ENCODE data around the gene ARHGAP23.

The ARHGAP23 gene, protein sequence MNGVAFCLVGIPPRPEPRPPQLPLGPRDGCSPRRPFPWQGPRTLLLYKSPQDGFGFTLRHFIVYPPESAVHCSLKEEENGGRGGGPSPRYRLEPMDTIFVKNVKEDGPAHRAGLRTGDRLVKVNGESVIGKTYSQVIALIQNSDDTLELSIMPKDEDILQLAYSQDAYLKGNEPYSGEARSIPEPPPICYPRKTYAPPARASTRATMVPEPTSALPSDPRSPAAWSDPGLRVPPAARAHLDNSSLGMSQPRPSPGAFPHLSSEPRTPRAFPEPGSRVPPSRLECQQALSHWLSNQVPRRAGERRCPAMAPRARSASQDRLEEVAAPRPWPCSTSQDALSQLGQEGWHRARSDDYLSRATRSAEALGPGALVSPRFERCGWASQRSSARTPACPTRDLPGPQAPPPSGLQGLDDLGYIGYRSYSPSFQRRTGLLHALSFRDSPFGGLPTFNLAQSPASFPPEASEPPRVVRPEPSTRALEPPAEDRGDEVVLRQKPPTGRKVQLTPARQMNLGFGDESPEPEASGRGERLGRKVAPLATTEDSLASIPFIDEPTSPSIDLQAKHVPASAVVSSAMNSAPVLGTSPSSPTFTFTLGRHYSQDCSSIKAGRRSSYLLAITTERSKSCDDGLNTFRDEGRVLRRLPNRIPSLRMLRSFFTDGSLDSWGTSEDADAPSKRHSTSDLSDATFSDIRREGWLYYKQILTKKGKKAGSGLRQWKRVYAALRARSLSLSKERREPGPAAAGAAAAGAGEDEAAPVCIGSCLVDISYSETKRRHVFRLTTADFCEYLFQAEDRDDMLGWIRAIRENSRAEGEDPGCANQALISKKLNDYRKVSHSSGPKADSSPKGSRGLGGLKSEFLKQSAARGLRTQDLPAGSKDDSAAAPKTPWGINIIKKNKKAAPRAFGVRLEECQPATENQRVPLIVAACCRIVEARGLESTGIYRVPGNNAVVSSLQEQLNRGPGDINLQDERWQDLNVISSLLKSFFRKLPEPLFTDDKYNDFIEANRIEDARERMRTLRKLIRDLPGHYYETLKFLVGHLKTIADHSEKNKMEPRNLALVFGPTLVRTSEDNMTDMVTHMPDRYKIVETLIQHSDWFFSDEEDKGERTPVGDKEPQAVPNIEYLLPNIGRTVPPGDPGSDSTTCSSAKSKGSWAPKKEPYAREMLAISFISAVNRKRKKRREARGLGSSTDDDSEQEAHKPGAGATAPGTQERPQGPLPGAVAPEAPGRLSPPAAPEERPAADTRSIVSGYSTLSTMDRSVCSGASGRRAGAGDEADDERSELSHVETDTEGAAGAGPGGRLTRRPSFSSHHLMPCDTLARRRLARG (N-terminal part only)

DNA sequence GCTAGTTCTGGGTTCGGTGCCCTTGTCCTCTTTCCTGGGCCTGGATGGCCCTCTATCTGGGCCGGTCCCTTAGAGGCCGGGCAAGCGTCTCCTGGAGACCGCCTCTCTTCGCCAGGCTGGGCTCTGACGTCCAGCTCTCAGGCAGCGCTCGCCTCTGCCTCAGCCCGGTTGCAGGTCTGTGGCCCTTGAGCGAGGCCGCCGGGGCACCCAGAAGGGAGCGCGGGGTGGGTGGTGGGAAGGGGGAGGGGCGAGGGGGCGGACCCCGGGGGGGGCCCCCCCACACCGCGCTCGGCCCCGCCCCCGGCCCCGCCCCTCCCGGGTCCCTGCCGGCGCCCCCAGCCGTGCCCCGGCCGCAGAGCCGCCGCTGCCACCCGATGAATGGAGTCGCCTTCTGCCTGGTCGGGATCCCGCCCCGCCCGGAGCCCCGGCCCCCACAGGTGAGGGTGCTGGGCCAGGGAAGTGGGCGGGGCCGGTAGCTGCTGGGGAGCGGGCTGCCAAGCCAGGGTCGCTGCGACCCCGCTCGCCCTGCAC, at the start of gene ARHGAP23:
Gene ARHGAP23, plus strand, starts transcription at position 353 of the 531 bp plus-strand sequence. Its CDS starts 22 bp downstream, at position 375.
- DNase-seq (ENCODE audit: low spot score) (peak; percentile 89), FAIRE-seq (no peak)

DNA sequence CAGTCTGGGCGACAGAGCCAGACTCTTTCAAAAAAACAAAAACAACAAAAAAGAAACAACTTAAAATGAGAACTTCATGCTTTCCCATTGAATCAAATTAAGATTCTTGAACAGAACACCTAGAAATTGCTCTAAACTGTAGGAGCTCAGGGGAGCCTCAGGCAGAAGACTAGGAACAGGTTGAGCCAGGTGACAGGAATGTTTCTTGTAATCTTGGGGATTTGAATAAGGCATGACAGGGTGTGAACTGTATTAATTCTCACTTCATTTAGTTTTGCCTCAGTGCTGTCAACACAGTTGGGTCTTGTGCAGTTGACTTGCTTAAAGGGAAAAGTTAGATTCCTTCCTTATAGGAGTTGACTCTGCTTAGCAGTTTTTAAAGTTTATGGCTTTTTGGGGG, 48.8 kb upstream of the ARHGAP23 start:
- no peak for FAIRE-seq

DNA sequence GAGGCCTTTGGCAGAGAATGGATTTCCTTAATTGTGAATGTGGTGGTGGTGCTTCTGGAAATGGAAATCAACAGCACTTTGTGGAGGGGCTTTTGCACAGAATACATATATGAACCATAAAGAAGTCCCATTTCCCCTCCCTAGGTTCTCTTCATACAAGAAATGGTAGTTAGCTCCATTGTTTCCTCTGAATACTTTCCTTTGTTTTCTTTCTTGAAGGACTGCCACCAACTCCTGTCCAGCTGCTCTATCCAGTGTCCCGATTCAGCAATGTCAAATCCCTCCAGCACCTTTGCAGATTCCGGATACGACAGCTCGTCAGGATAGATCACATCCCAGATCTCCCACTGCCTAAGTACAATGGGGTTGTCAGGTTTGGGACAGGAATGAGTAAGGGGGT, 33.2 kb upstream of the ARHGAP23 start:
- no peak for FAIRE-seq
- DNase-seq (ENCODE audit: low spot score): no peak

More for the DNA sequence above, 48.8 kb upstream of the ARHGAP23 start:
- no peak for DNase-seq (ENCODE audit: low spot score)

DNA sequence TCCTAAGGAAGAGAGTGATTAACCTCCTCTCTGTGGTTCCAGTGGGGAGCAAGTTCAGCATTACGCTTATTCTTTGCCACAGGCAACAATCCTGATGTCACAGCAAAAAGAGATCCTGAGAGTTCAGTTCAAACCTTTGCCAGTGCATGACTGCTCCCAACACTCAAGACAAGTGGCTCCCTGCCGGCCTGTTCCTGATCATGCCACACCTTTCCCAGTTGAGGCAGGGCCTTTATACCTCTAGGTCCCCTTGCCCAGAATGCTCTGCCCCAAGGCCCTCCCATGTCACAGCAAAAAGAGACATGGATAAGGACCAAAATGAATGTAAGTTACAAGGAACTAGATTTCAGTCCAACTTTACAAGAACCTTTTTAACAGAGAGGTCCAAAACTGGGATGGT, 31.0 kb upstream of the ARHGAP23 start:
- no peak for FAIRE-seq
- DNase-seq (ENCODE audit: low spot score): no peak

DNA sequence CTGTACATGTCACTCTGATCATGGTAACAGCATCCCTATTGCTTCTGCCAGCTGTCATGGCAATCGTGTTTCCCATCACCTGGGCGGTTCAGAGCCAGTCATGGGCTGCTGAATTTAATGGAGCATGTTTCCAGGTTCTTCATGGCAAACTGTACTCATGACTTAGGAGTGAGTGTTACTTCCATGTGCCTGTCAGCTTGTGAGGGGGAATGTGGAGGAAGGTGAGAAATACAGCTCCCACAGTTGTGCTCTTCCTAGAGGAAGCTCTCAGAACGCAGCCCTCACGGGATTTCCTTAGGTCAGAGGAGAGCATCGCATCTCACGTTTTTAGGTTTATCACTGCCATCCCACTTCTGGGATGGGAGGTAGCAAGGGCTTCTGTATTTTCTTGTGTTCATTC, 28.0 kb upstream of the ARHGAP23 start:
- no peak for FAIRE-seq
- DNase-seq (ENCODE audit: low spot score): no peak

DNA sequence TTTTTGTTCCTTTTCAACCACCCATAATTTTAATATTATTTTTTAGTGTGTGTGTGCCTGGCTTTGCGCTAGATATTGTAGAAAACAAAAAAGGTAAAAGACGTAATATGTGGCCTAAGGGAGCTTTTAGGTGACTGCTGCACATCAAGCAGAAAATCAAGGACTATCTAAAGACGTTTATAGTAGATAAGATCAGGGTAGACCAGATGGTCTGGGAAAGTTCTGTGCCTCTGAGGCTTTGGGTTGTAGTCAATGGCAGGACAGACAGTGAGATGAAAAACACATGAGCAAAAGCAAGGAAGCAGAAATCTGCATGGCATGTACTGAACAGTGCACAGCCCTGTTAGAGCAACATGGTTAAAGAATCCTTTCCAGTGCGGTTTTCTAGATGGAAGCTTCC, 26.8 kb upstream of the ARHGAP23 start:
- DNase-seq (ENCODE audit: low spot score): no peak
- no peak for FAIRE-seq

DNA sequence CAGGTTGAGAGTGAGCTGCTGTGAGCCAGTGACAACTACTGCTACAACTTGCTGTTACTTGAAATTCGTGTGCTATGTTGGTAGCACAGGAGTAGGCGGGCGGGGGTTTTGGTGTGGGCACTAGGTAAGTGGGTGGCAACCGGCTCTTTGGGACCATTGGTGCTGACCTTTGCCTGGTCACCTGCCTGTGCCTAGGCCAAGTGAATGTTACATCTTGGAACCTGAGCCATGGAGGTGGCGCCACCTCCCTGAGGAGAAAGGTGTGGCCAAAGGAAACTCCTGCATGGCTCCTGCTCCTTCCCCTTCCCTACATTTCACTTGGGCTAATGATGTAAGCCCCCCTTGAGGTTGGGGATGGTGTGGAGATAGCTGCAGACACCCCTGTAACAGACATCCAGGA, 25.4 kb upstream of the ARHGAP23 start:
- DNase-seq (ENCODE audit: low spot score) (no peak), FAIRE-seq (no peak)

DNA sequence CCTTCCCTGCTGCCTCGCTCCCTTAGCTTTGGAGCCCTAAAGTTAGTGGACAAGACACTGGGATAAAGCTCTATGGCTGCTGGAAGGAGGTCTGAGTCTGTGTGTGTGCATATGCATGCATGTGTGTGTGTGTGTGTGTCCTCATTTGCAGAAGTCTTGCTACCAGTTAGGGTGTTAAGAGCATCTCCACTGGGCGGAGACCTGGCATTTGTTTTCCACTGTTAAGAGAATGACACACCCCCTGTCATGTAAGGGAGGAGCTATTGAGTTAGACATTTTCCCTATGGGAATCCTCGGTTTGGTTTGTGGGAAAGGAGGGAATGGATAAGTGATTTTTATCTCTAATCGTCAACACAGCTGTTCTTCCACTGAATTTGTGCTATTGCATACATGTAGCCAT, 24.8 kb upstream of the ARHGAP23 start:
- no peak for FAIRE-seq
- no peak for DNase-seq (ENCODE audit: low spot score)

DNA sequence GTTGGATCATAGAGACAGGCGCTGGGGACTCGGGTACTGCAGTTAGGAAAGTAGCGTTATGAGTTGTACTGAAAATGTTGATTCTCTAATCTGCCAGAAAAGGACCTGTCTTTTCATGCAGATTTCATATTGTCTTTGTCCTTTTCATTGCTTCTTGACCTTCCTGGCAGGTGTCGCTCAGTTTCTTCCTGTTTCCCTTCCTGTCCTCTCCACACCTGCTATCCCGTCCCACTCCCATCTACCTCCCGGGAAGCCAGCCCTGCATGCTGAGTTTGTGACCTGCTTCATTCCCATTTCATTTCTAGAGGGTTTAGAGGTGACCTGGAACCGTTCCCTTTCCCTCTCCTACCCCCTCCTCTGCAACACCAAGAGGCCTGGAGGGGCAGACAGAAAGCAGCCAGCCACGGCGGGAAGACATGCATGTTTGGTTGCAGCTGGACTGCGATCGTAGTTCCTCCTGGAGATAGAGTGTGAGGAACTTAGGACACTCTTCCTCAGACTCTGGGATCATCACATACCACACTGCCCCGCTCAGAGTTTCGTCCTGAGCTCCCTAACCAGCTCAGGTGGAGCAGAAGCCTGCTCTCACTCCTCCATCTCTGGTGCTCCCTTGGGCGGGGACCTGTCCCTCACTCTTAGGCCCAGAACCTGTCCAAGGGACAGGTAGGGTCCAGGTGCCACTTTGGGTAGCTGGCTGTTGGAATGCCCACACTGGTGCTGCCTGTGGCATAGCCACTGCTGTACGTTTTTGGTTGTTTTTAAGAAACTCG, 23.9 kb upstream of the ARHGAP23 start:
- no peak for FAIRE-seq
- no peak for DNase-seq (ENCODE audit: low spot score)

DNA sequence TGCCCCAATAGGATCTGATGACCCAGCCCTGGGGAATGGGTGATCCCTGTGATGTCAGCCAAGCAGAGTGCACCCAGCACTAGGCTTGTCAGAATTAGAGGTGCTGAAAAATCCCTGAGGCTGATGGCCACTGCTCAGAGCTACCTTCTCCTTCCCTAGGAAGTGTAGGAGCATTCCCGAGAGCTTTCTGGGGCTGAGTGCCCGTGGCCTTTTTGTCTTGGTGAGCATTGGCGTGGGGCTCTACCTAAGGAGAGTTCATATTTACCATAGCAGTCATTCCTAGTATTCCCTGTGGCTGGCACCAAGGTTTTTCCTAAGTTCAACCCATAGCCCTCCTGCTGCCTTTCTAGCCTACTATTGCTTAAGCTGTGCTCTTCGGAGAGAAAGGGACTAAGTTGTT, 22.6 kb upstream of the ARHGAP23 start:
- no peak for FAIRE-seq
- DNase-seq (ENCODE audit: low spot score): no peak

DNA sequence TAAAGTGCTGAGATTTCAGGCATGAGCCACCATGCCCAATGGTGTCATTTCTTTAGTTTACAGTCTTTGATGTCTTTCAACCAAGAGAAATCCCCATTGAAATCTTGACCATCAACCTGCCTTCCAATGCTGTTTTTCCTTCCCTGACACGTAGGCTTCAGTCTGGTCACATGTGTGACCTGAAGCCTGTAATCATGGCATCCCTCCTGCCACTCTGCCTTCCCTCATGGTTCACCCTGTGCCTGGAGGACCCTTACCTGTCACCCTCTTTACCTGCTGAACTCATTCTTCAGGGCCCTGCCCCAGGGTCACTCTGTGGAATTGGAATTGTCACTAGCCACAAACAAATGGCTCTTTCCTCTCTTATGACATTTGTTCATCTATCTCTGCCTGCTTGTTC, 18.1 kb upstream of the ARHGAP23 start:
- no peak for DNase-seq (ENCODE audit: low spot score)
- FAIRE-seq: no peak

DNA sequence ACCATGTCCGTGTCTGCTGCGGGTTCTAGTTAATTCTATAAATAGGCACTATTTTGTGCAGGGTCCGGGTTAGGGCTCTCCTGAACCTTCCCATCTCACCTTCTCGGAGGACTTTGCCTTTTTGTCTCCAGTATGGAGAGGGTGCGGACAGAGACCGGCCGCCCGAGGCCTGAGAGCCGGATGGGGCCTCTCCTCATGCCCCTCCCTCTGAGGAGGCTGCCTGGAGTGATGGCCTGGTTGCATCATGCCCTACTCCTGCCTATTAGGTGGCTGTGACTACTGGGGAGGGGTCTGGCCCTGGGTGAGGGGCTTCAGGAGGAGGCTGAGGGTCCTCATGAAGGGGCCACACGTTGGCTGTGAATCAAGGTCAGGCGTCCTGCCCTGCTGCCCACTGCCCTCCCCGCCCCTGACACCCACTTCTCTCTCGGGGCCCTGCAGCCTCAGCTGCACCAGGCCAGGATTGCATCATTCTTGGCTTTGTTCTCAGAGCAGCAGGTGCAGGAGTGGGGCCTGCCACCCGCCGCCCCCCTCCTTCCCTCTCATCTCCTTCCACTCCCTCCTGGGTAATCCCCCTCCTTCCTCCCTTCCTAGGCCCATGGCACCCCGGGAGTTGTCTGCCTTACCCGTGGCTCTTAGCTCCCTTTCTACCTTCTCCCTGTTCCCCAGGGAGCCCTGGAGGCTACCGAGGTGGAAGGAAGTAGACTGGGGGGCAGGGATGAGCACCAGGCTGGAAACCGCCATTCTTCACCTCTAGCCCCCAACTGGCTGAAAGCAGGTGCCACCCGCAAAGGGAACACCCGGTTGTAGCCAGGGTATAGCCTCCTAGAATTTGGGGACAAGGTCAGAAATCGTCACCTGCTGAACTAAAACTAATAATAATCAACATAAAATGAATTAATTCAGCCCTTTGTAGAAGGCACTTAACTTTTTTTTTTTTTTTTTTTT, 12.7 kb upstream of the ARHGAP23 start:
- DNase-seq (ENCODE audit: low spot score) (peak; percentile 84), FAIRE-seq (no peak)

DNA sequence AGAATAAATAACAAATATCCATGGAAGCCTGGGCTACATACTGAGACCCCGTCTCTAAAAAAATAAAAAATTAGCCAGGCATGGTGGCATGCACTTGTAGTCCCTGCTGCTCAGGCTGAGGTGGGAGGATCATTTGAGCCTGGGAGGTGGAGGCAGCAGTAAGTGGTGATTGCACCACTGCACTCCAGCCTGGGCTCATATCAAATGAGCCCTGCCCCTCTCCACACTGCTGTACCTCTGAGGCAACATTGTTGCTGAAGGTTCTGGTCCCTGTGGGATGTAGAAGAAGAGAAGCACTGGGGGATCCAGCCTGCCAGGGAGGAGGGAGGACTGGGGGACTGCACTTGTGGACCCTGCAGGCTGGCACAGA, 11.4 kb upstream of the ARHGAP23 start:
- FAIRE-seq: no peak
- DNase-seq (ENCODE audit: low spot score): no peak

DNA sequence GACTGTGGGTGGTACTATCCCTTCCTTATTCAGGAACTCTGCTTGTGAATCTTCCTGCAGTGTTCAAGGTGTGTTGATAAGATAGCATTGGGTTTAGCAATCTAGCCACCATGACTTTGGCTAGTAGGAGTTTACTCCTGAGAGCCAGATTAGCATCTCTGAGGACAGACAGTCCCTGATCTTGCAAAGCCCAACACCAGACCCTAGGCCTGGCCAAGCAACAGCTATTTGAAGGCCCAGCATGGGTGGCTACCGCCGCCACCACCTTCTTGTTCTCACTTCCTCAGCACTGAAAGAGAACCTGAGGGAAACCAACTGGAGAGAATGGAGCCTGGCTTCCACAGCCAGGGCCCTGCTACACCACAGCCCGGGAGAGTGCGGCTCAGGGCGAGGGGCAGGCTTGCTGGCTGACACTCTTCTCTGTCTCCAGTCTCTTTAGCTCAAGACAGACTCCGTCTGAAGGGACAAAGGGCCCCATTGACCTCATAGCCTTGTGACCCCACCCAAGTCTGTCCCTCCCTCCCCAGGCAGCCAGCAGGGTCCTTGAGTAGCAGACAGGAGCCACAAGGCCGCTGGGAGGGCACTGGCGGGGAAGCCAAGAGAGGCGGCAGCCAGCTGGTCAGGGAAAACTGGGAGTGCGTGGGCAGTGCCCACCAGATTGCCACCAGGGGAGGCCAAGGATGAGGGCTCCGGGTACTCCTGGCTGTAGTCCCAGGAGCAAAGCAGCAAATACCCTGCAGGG, 10.9 kb upstream of the ARHGAP23 start:
- FAIRE-seq: no peak
- no peak for DNase-seq (ENCODE audit: low spot score)

DNA sequence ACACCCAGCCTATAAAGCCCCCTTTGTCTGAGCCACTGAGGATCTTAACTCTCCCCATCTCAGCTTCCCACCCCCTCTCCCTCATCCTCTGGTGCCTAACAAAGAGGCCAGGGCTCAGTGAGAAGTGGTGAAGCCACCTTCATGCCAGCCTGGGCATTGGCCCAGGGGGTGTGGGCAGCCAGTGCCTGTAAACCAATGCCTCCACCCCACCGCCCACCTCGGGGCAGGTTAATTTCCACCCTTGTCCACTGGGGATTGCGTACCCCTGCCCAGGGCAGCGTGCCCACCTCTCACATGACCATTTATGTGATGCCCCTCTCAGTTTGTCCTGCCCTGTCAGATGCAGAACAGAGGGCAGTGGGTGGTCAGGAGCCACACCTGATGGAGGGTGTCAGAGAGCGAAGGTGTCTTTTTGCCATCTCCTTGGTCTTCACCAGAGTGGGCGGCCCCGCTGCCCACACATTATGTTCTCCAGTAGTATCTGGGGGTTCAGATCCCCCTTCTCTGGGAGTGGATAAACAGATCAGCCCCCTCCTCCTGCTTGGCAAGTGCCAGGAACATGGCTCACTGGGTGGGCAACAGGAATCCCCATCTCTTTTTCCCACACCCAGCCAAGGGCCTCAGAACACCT, 10.1 kb upstream of the ARHGAP23 start:
- FAIRE-seq: no peak

DNA sequence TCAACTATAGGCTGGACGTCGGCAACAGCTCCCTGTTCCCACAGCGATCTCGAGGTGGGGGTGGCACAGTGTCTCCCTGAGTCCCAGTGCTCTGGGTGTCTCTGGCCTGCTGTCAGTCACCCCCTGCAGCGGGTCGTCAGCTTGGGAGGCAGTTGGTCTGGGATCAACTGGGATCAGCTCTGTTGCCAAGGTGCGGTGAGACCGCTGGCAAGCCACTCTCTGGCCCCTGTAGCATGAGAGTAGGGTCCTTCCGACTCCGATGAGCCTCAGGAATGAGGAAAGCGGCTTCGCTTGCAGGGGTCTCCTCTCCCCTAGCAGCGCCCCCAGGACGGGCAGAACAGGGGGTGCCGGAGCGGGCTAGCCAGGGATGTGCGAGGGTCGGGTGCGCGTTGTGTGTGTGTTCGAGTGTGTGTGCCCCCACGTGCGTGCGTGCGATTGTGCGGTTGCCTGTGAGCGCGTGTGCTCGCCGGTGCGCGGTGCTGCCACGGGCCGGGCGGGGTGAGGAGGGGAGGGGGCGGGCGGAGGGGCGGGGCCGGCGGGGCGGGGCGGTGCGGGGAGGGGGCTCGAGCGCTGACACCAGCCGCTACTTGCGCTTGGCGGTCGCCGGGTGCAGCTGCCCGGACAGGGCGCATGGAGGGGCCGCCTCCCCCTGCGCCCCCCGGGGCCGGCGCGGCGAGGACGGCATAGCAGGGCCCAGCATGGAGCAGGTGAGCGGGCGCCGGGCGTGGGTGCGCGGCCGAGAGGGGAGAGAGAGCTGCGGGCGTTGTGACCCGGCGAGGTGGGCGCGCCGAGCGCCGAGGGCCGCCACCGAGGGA, 9.4 kb upstream of the ARHGAP23 start:
- FAIRE-seq: no peak
- DNase-seq (ENCODE audit: low spot score): no peak

More for the DNA sequence above, 10.1 kb upstream of the ARHGAP23 start:
- no peak for DNase-seq (ENCODE audit: low spot score)

DNA sequence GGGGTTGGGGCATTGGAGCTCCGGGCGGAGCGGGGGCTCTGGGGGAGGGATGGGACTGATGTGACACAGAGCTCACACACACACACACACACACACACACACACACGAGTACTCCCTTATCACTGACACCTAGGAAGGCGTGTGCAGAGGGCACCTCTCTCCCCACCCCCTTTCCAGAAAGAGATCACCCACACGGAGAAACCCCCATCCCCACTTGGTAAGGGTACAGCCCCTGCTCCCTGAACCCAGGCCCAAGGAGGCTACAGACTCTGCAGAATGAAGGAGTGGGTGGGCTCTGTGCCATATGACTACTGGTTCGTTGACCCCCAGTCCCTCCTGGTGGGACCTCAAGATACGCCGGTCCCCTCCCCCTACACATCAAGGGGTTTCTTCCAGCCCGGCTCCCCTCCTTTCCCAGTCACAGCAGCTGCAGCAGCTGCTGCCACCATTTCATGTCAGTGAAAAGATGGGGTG, 8.7 kb upstream of the ARHGAP23 start:
- no peak for FAIRE-seq
- no peak for DNase-seq (ENCODE audit: low spot score)

Measured in urothelium cell line (cell line).